Heart left ventricle (tissue), 16 donors: ENCODE results near the gene MPRIP. TPM values are rescaled to one million over a fixed set of nuclear protein-coding genes. Genes with fewer than 3 reads are reported as not detected.
A peak's percentile ranks its signal among the peaks of the same experiment; 100 is the strongest.
"Not testable (repeated sequence)": the region's sequence is repeated elsewhere in the genome, so short reads cannot be mapped to it uniquely, and the experiment has no call there.

Experiments
- ATAC-seq, 4 donors: fragments of 200-7000 bp; cut with Tn5 transposase; one replicate each; pipeline ENCODE4 v1.9.1; 2020 to 2022; ENCODE audit warnings: moderate library complexity in 4 of 4, mild to moderate bottlenecking in 3 of 4, moderate number of reproducible peaks in 1 of 4
- DNase-seq, 5 donors: peaks; one replicate each; pipeline ENCODE4 v3.0.0-alpha.2; 2020
- H3K27ac ChIP-seq, 12 donors: fragments of 200-600 bp; sonication (generic) in 4 of 12; one replicate each; pipeline versions ENCODE4 v1.5.0 to v1.8.0; 2016 to 2022; ENCODE audit warnings: mild to moderate bottlenecking in 2 of 12
- H3K27me3 ChIP-seq, 9 donors: fragments of 200-600 bp; sonication (generic) in 2 of 9; one replicate each; pipeline versions ENCODE4 v1.5.1 to v1.8.0; 2016 to 2022; ENCODE audit warnings: mild to moderate bottlenecking in 3 of 9
- H3K36me3 ChIP-seq, 9 donors: fragments of 200-600 bp; sonication (generic) in 2 of 9; one replicate each; pipeline versions ENCODE4 v1.5.0 to v1.8.0; 2018 to 2022; ENCODE audit warnings: mild to moderate bottlenecking in 2 of 9
- H3K4me1 ChIP-seq, 12 donors: fragments of 200-600 bp; sonication (generic) in 4 of 12; one replicate each; pipeline versions ENCODE4 v1.5.0 to v1.8.0; 2016 to 2022; ENCODE audit warnings: mild to moderate bottlenecking in 3 of 12
- H3K4me3 ChIP-seq, 12 donors: fragments of 200-600 bp; sonication (generic) in 4 of 12; one replicate each; pipeline versions ENCODE4 v1.5.0 to v1.8.0; 2017 to 2022; ENCODE audit warnings: mild to moderate bottlenecking in 9 of 12, moderate library complexity in 4 of 12
- H3K9me3 ChIP-seq, 12 donors: fragments of 200-600 bp; sonication (generic) in 4 of 12; one replicate each; pipeline versions ENCODE4 v1.5.0 to v1.8.0; 2016 to 2022; ENCODE audit warnings: mild to moderate bottlenecking in 1 of 12
- POLR2A ChIP-seq, 2 donors: fragments of 450-650 bp; IDR thresholded peaks; one replicate each; pipeline ENCODE4 v1.6.1; 2017; ENCODE audit warnings: antibody characterized with exemption in 2 of 2, mild to moderate bottlenecking in 2 of 2, moderate library complexity in 2 of 2
- WGBS, 4 donors: extraction: QIAGEN DNeasy Blood & Tissue Kit in 2 of 4; methylation state at CpG; one replicate each; pipeline versions ENCODE4 v1.1.5 to v1.1.7; 2013 to 2018; 5-methylcytosine and 5-hydroxymethylcytosine counted together
- intact Hi-C, 10 donors: fragments of 100-400 bp; cut with DNase I; formaldehyde crosslinking; loops; one replicate each; pipeline versions ENCODE4 v1.11.1 to v1.14.2; 2022
- polyA plus RNA-seq, 2 donors: library from polyadenylated mRNA; stranded (reverse); fragments of 200-250 nt; gene quantifications; one replicate each; pipeline ENCODE4 v1.2.3, GENCODE V29; 2013
- total RNA-seq, 9 donors: library from RNA; depleted of rRNA in 2 of 9; stranded (reverse); fragments of >200 nt in 2 of 9; fragmentation: NEBNext Ultra II Directional in 3 of 9; extraction: Animal tissue kit (Norgen Biotek cat#: 25700) in 3 of 9; gene quantifications; one replicate each; pipeline versions ENCODE4 v1.1.0 to v1.2.4, GENCODE V29; 2016 to 2023
- TF ChIP-seq, protein P1 (sequence below), 12 donors: fragments of 200-600 bp; sonication (generic) in 4 of 12; IDR thresholded peaks; one replicate each; pipeline versions ENCODE4 v1.5.0 to v1.8.0; 2018 to 2022; ENCODE audit warnings: antibody characterized with exemption in 12 of 12, mild to moderate bottlenecking in 5 of 12
- donor health status: ischemic (EF 13 %, LVEDD 7.1; RV severe dilation, severe dysfunction).
- donor health status: healthy with polysubstance abuse.
- donor health status: DM: no; HTN: yes; CAD: no.
- donor health status: DM: no; HTN: no; CAD: no.
- donor health status: ischemic (EF 25% LVEDD 6.9; RV normal size, moderate dysfunction).
- donor health status: ischemic (EF 25% LVEDD 5.7; RV mildly dilated, moderate dysfunction).
- donor health status: healthy.
- donor health status: DM: yes; HTN: yes; CAD: no.
- donor health status: ischemic (EF 35%, LVEDD 5.7; RV mildly dilated, moderate dysfunction).
- donor health status: nonischemic (EF 11% LVEDD 7.7; RV severe dilation, severe dysfunction).
- donor health status: DM: yes; HTN: yes; CAD: no.
- donor health status: PGD.
- donor health status: ischemic (EF 29% LVEDD 5.4; RV normal size, mild dysfunction).
- donor health status: nonischemic (EF 23%, LVEDD 6.1; RV moderate dilation, normal function).

MPRIP gene
- total and polyA plus RNA-seq, 11 donors, result 131 to 686 (median 343) TPM

DNA sequence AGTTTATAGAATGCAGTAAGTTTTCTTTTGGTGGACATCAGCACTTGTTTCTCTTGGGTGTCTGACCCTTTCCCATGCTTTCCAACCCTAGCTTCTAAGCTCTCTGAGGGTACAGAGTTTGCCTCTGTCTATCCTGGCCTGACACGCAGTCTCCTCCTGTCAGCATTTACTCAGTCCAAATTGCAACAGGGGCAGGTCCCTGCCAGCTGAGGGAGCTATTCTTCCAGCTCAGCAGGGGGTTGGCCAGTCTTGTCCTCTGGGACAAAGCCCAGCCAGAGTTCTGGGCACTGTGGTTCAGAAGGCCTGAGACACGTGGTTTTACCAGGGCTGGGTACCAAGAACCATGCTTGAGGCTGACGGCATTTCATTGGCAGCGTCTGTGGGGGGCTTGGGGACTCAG is 32.3 kb upstream of the MPRIP start:
- intact Hi-C loops, result loop anchor here in 8 of 10 donors (10.0 kb wide), 8 partner anchors 95 to 305 kb away; partner anchors contain the start of genes COPS3 (in 1 of the 8) and NT5M (in 1 of the 8)
- H3K27ac ChIP-seq, H3K4me1 ChIP-seq, H3K4me3 ChIP-seq, H3K36me3 ChIP-seq, H3K27me3 ChIP-seq, H3K9me3 ChIP-seq: not testable (repeated sequence)
- peak; percentile 80 to 92 (median 82) for ATAC-seq
- WGBS, 4 donors, result 41 to 63% (median 47%) methylated on average over 1 of the region's 4 CpGs
- TF ChIP-seq, protein P1, sequence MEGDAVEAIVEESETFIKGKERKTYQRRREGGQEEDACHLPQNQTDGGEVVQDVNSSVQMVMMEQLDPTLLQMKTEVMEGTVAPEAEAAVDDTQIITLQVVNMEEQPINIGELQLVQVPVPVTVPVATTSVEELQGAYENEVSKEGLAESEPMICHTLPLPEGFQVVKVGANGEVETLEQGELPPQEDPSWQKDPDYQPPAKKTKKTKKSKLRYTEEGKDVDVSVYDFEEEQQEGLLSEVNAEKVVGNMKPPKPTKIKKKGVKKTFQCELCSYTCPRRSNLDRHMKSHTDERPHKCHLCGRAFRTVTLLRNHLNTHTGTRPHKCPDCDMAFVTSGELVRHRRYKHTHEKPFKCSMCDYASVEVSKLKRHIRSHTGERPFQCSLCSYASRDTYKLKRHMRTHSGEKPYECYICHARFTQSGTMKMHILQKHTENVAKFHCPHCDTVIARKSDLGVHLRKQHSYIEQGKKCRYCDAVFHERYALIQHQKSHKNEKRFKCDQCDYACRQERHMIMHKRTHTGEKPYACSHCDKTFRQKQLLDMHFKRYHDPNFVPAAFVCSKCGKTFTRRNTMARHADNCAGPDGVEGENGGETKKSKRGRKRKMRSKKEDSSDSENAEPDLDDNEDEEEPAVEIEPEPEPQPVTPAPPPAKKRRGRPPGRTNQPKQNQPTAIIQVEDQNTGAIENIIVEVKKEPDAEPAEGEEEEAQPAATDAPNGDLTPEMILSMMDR (IDR thresholded peaks at IDR 0.05), result peak in 7 of 12 donors; percentile 11 to 42 (median 21)
- DNase-seq, result peak in 1 of 5 donors; percentile 27

DNA sequence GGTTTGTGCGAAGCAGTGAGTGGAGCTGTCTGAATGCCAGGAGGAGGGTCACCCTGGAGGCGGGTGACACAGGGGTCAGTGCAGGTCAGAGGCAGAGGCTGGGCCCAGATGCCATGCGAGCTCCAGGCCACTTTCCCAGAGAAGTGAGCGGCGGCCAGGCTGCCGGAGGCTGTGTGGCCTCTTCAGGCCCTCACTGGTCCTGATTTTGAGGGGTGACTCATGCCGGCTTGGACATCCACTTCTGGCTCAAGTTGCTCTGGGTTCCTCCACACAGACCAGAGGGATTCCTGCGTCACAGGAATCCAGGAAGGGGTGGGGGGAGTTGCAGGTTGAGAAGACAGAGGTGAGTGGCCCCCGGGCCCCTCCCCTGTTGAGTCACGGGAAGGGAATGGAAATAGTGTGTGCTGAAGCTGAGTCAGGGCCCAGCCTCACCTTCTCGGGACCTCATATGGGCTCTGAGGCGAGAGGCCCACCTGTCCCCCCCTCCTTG is 31.7 kb upstream of the MPRIP start:
- H3K9me3 ChIP-seq, H3K4me1 ChIP-seq, H3K4me3 ChIP-seq, H3K27me3 ChIP-seq, H3K36me3 ChIP-seq, intact Hi-C loops: not testable (repeated sequence)
- ATAC-seq, result peak; percentile 28 to 86 (median 62)
- DNase-seq, result peak in 2 of 5 donors; percentile 57 to 62
- peak overlapping the region in 1 of 12 donors; percentile 8 for H3K27ac ChIP-seq
- WGBS, 4 donors, result 51 to 58% methylated on average over 5 of the region's 12 CpGs; no CpG with 5 or more reads in 2 of the 4 donors

- H3K4me3 ChIP-seq, H3K27me3 ChIP-seq, H3K36me3 ChIP-seq, H3K4me1 ChIP-seq, H3K9me3 ChIP-seq, intact Hi-C loops: not testable (repeated sequence)
- H3K27ac ChIP-seq, result peak overlapping the region in 1 of 12 donors; percentile 8
- ATAC-seq (peak in 3 of 4 donors; percentile 6 to 55 (median 39)), DNase-seq (peak in 1 of 5 donors; percentile 37)
- 29 to 60% (median 50%) methylated on average over 1 to 6 of the region's 12 CpGs; no CpG with 5 or more reads in 1 of the 4 donors for WGBS, 4 donors
Observed at GRCh38 chr17:17011043-17011907, 31.0 kb upstream of the MPRIP start.

DNA sequence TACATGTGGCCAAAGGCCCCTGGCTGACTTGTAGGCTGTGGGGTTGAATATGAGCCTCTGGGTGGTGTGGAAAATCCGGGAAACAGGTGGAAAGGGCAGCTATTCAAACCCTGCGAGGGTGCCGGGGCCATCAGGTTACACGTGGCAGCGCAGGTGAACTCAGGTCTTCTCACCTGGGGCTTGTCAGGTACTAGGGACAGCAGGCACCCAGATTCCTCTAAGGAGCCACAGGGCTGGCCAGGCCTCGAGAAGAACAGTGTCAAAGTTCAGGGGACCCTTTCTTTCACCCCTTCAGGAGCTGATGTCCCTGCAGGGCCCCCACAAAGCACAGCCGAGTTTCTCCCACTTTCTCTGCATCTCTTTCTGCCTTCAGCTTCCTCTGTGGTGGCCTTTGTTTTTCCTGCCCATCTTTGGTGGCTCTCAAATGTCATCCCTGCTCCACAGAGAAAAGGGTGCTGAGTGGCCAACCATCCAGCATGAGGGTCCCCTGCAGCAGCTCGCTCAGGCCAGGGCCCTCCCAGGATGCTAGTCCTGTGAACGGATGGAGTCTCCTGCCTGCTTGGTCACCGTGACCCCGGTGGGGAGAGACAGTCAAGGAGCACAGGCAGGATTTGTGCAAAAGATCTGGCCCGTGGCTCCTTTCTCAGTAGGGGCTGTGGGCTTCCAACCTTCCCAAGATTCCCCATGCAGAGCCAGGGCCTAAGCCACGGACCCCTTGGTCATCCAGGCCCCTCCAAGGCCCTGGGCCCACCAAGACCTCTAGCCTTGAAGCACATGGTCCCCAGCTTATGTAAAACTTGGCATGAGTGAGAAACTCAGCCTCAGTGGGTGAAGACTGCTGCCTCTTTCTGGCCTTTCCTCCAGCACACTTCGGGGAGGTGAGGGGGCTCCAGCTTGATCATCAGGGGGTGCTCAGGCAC is 28.2 kb upstream of the MPRIP start:
- ATAC-seq, H3K4me3 ChIP-seq, intact Hi-C loops, H3K9me3 ChIP-seq, H3K36me3 ChIP-seq, H3K27me3 ChIP-seq, H3K27ac ChIP-seq: not testable (repeated sequence)
- peaks cover 0 to 12% (median 0%) of the 10 kb centered on the region in 12 donors for H3K4me1 ChIP-seq
- WGBS, 4 donors, result 82 to 92% (median 91%) methylated on average over 9 to 14 of the region's 14 CpGs
- peak in 1 of 5 donors; percentile 15 for DNase-seq

GRCh38 chr17:17014748-17015124 is 27.5 kb upstream of the MPRIP start:
- H3K27ac ChIP-seq, ATAC-seq, H3K27me3 ChIP-seq, H3K36me3 ChIP-seq, H3K9me3 ChIP-seq, H3K4me3 ChIP-seq, intact Hi-C loops: not testable (repeated sequence)
- peak in 1 of 5 donors; percentile 13 for DNase-seq
- WGBS, 4 donors, result 85 to 92% (median 88%) methylated on average over 9 of the region's 9 CpGs
- H3K4me1 ChIP-seq, result peaks cover 0 to 12% (median 0%) of the 10 kb centered on the region in 12 donors

GRCh38 chr17:17015230-17015629 is 27.0 kb upstream of the MPRIP start:
- WGBS, 4 donors, result 95 to 97% (median 96%) methylated on average over 6 of the region's 6 CpGs
- ATAC-seq (no peak), DNase-seq (peak in 1 of 5 donors; percentile 1)
- intact Hi-C loops, result no loop called here
- Histone ChIP-seq H3K36me3 (no peaks in the 10 kb centered on the region), H3K9me3 (no peaks in the 10 kb centered on the region), H3K4me1 (peaks cover 0 to 12% (median 0%) of the 10 kb centered on the region in 12 donors), H3K4me3 (no peak overlapping the region), H3K27me3 (no peaks in the 10 kb centered on the region), H3K27ac (no peak overlapping the region)
- TF ChIP-seq, protein P1 (IDR thresholded peaks at IDR 0.05), result no peak
- no peak for TF ChIP-seq POLR2A (IDR thresholded peaks at IDR 0.05)

- WGBS, 4 donors, result 82 to 86% (median 84%) methylated on average over 8 of the region's 8 CpGs
Observed at GRCh38 chr17:17016199-17017197, 25.8 kb upstream of the MPRIP start.

More at GRCh38 chr17:17016199-17017197, 25.8 kb upstream of the MPRIP start:
- ATAC-seq, H3K4me3 ChIP-seq, H3K27ac ChIP-seq, intact Hi-C loops, H3K9me3 ChIP-seq, H3K36me3 ChIP-seq, H3K27me3 ChIP-seq: not testable (repeated sequence)
- H3K4me1 ChIP-seq, result peaks cover 0 to 16% (median 9%) of the 10 kb centered on the region in 12 donors
- peak in 1 of 5 donors; percentile 13 for DNase-seq
